Parathyroid adenoma (tissue), 2 donors: ENCODE measurements around the gene KAT2B.

ENCODE experiments used
- H2AFZ ChIP-seq: fragments of 300-600 bp; sonication (generic); one replicate; pipeline ENCODE4 v1.7.0; 2017; ENCODE audit warnings: antibody characterized with exemption, mild to moderate bottlenecking
- H3K27ac ChIP-seq: fragments of 300-600 bp; sonication (generic); one replicate; pipeline ENCODE4 v1.7.0; 2017
- H3K27me3 ChIP-seq: fragments of 300-600 bp; sonication (generic); one replicate; pipeline ENCODE4 v1.7.0; 2017; ENCODE audit warnings: low read length; ENCODE audit not compliant: control insufficient read depth, insufficient read depth
- H3K36me3 ChIP-seq: fragments of 300-600 bp; sonication (generic); one replicate; pipeline ENCODE4 v1.7.0; 2017; ENCODE audit warnings: low read length; ENCODE audit not compliant: control insufficient read depth, insufficient read depth
- H3K4me1 ChIP-seq: fragments of 300-600 bp; sonication (generic); one replicate; pipeline ENCODE4 v1.7.0; 2017; ENCODE audit warnings: control low read depth
- H3K4me2 ChIP-seq: fragments of 300-600 bp; sonication (generic); one replicate; pipeline ENCODE4 v1.7.0; 2017; ENCODE audit warnings: low read length
- H3K4me3 ChIP-seq: fragments of 300-600 bp; sonication (generic); one replicate; pipeline ENCODE4 v1.7.0; 2017; ENCODE audit warnings: low read depth, low read length
- H3K79me2 ChIP-seq: fragments of 300-600 bp; sonication (generic); one replicate; pipeline ENCODE4 v1.7.0; 2017; ENCODE audit warnings: control low read depth
- H3K9ac ChIP-seq: fragments of 300-600 bp; sonication (generic); one replicate; pipeline ENCODE4 v1.7.0; 2017; ENCODE audit warnings: mild to moderate bottlenecking
- H3K9me3 ChIP-seq: fragments of 300-600 bp; sonication (generic); one replicate; pipeline ENCODE4 v1.7.0; 2017; ENCODE audit warnings: low read length; ENCODE audit not compliant: control insufficient read depth
- TF ChIP-seq, protein P1 (sequence below): fragments of 300-600 bp; sonication (generic); IDR thresholded peaks from one replicate; pipeline ENCODE4 v1.7.0; 2017; ENCODE audit warnings: antibody characterized with exemption, mild to moderate bottlenecking
- donor health status: primary hyperparathyroidism.

The KAT2B gene

DNA sequence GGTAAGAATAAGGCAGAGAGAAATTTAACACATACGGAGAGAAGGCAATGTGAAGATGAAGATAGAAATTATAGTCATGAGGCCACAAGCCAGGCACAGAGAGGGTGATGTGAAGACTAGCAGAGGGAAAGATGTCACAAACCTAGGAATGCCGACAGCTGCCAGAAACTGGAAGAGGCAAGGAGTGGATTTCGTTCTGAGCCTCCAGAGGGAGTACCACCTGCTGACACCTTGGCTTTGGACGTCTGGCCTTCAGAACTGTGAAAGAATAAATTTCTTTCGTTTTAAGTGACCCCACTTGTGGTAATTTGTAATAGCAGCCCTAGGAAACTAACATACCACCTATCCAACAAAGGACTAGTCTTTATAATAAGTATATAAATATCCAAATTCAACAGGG is 150.7 kb downstream of the KAT2B start:
- TF ChIP-seq, protein P1, sequence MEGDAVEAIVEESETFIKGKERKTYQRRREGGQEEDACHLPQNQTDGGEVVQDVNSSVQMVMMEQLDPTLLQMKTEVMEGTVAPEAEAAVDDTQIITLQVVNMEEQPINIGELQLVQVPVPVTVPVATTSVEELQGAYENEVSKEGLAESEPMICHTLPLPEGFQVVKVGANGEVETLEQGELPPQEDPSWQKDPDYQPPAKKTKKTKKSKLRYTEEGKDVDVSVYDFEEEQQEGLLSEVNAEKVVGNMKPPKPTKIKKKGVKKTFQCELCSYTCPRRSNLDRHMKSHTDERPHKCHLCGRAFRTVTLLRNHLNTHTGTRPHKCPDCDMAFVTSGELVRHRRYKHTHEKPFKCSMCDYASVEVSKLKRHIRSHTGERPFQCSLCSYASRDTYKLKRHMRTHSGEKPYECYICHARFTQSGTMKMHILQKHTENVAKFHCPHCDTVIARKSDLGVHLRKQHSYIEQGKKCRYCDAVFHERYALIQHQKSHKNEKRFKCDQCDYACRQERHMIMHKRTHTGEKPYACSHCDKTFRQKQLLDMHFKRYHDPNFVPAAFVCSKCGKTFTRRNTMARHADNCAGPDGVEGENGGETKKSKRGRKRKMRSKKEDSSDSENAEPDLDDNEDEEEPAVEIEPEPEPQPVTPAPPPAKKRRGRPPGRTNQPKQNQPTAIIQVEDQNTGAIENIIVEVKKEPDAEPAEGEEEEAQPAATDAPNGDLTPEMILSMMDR = no peak
- Histone ChIP-seq H3K4me3 (no peak overlapping the region), H3K36me3 (no peaks in the 10 kb centered on the region), H3K9me3 (no peaks in the 10 kb centered on the region), H2AFZ (peak overlapping the region; percentile 20), H3K27me3 (no peaks in the 10 kb centered on the region), H3K4me2 (no peak overlapping the region), H3K4me1 (peaks cover 5% of the 10 kb centered on the region), H3K27ac (no peak overlapping the region), H3K9ac (no peak overlapping the region), H3K79me2 (no peaks in the 10 kb centered on the region)

DNA sequence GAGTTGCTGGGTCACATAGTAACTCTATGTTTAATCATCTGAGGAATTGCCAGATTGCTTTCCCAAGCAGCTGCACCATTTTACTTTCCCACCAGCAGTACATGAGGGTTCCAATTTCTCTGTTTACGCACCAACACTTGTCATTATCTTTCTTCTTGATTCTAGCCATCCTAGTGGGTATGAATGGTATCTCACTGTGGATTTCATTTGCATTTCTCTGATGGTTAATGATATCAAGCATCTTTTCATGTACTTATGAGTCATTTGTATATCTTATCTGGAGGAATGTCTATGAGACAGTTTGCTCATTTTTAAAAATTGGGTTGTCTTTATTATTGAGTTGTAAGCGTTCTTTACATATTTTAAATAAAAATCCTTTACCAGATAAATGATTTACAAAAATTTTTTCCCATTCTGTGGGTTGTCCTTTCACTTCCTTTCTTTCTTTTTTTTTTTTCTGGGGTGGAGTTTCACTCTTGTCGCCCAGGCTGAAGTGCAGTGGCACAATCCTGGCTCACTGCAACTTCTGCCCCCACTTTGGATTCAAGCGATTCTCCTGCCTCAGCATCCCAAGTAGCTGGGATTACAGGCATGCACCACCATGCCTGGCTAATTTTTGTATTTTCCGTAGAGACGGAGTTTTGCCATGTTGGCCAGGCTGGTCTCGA is 154.7 kb downstream of the KAT2B start:
- Histone ChIP-seq H3K4me2 (no peak overlapping the region), H3K4me3 (no peak overlapping the region), H3K9me3 (no peaks in the 10 kb centered on the region), H3K4me1 (no peaks in the 10 kb centered on the region), H2AFZ (no peak overlapping the region), H3K27me3 (no peaks in the 10 kb centered on the region), H3K9ac (no peak overlapping the region), H3K79me2 (no peaks in the 10 kb centered on the region), H3K36me3 (no peaks in the 10 kb centered on the region), H3K27ac (no peak overlapping the region)
- TF ChIP-seq, protein P1 = no peak

DNA sequence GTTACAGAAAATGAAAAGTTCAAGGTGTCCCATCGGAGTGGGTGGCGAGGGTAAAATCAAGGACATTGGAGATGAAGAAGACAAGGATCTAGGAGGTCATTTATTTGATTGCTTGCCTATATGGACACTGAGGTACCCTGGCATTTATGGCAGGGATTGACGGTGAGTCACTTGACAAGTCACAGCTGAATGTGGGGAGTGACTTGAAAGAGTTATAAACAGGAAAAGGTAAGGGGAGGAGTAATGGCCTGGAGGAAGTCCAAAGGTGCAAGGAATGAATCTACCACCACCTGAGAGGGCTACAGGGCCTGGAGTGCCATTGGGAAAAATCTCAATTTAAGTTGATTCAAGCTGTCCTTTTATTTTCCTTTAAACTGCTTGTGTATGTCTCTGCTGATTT is 157.5 kb downstream of the KAT2B start:
- no peak overlapping the region for H3K4me3 ChIP-seq
- H3K27me3 ChIP-seq = no peaks in the 10 kb centered on the region
- H3K9me3 ChIP-seq = no peaks in the 10 kb centered on the region
- no peak overlapping the region for H3K9ac ChIP-seq
- no peak overlapping the region for H3K27ac ChIP-seq
- H3K79me2 ChIP-seq = no peaks in the 10 kb centered on the region
- H3K4me2 ChIP-seq = no peak overlapping the region
- no peaks in the 10 kb centered on the region for H3K36me3 ChIP-seq
- no peaks in the 10 kb centered on the region for H3K4me1 ChIP-seq
- TF ChIP-seq, protein P1 = no peak
- no peak overlapping the region for H2AFZ ChIP-seq

DNA sequence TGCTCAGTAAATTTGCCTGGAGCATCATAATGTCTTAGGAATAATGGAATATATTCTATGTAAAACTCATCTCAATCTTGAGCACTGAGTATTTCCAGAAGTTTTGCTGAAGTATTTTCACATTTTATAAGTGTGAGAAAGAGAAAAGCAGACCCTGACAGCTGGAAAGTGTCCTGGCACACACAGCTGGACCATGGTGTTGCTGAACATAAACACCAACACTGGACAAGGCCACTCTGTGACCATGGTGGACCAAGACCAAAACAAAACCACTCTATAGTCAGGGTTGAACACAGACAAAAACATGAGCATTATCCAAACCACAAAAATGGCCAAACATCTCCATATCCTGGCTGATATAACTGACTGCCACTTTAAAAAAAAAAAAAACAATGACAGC is 160.9 kb downstream of the KAT2B start:
- TF ChIP-seq, protein P1 = no peak
- no peaks in the 10 kb centered on the region for H3K27me3 ChIP-seq
- no peak overlapping the region for H3K4me3 ChIP-seq
- H3K9ac ChIP-seq = no peak overlapping the region
- H3K4me2 ChIP-seq = no peak overlapping the region
- H3K79me2 ChIP-seq = no peaks in the 10 kb centered on the region
- H2AFZ ChIP-seq = no peak overlapping the region
- no peaks in the 10 kb centered on the region for H3K4me1 ChIP-seq
- H3K36me3 ChIP-seq = no peaks in the 10 kb centered on the region
- H3K9me3 ChIP-seq = no peaks in the 10 kb centered on the region
- H3K27ac ChIP-seq = no peak overlapping the region
